ENCODE data around the gene KLF3. TPM values are rescaled to one million over a fixed set of nuclear protein-coding genes. Genes with fewer than 3 reads are reported as not detected.

Gene KLF3
- total RNA-seq, 1 experiment from 2014 or later, result 29.0 TPM

DNA sequence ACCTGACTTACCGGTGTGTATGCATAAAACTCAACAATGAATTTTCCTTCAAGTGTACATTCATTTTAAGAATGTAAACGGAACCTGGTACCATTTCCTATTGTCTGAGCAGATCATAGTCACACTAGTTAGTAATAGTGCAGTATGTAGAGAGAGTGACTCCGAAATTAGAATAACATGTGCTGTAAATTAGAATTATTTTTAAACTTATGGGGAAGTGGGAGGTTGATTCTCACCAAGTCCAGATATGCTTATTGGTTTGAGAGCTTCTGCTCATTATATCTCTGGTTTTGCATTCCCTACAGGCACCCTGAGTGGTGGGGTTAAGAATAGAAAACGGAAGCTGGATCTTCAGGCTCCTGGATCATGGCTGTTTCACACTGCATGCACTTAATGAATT is 39.6 kb downstream of the KLF3 start:
- Histone ChIP-seq H2BK120ac (ENCODE audit: low read depth, low read length, poor library complexity, severe bottlenecking) (no peak overlapping the region), H3K23ac (ENCODE audit: insufficient read length, low read depth, low read length) (no peak overlapping the region), H3K4ac (ENCODE audit: low read depth, low read length) (no peak overlapping the region), H3K27ac (ENCODE audit: insufficient read length, low read depth, low read length) (no peak overlapping the region), H3K79me1 (ENCODE audit: insufficient read depth, low read depth, low read length, poor library complexity, severe bottlenecking) (no peaks in the 10 kb centered on the region), H4K5ac (ENCODE audit: insufficient read length, low read depth, low read length) (no peak overlapping the region), H3K56ac (ENCODE audit: insufficient read length, low read depth, low read length) (no peak overlapping the region), H3K4me2 (ENCODE audit: insufficient read depth, insufficient read length, low read length) (no peak overlapping the region), H3K27me3 (ENCODE audit: insufficient read depth, low read length) (no peaks in the 10 kb centered on the region), H4K8ac (replicated peaks; ENCODE audit: insufficient read length, low read depth, low read length) (no peak overlapping the region), H3T11ph (ENCODE audit: low read length) (no peak overlapping the region), H3K9me3 (ENCODE audit: control insufficient read depth, low read depth, low read length) (no peaks in the 10 kb centered on the region), H3K79me2 (ENCODE audit: insufficient read depth, low read length) (no peaks in the 10 kb centered on the region), H3K9ac (ENCODE audit: extremely low read depth, insufficient read length, low read length) (no peak overlapping the region), H3K4me1 (ENCODE audit: insufficient read depth, low read length) (no peaks in the 10 kb centered on the region; the same call in 1 of the 2 replicates), H2BK20ac (ENCODE audit: low read depth, low read length, poor library complexity, severe bottlenecking) (no peak overlapping the region), H2BK15ac (ENCODE audit: low read depth, low read length) (no peak overlapping the region), H2BK12ac (ENCODE audit: insufficient read length, low read depth, low read length) (no peak overlapping the region), H2AFZ (ENCODE audit: low read length) (no peak overlapping the region), H3K23me2 (ENCODE audit: insufficient read length, low read depth, low read length, poor library complexity, severe bottlenecking) (no peaks in the 10 kb centered on the region), H2AK5ac (ENCODE audit: insufficient read length, low read length) (no peak overlapping the region), H3K18ac (ENCODE audit: insufficient read length, low read depth, low read length) (no peak overlapping the region), H4K20me1 (ENCODE audit: control insufficient read depth, insufficient read depth, insufficient read length) (no peaks in the 10 kb centered on the region), H3K14ac (ENCODE audit: insufficient read depth, low read length) (no peak overlapping the region), H4K91ac (ENCODE audit: insufficient read length, low read depth, low read length) (no peak overlapping the region), H2BK5ac (ENCODE audit: insufficient read length, low read length) (no peak overlapping the region)
- 0 out of 7 replicates have a peak, but pooled peaks cover 0 to under 1% (median 0%) of the 10 kb centered on the region in 3 experiments for H3K36me3 Mint-ChIP-seq (ENCODE audit: insufficient read depth in 1 of 3, low read depth in 3 of 3)
- H3K27me3 Mint-ChIP-seq (ENCODE audit: low read depth), result no peaks in the 10 kb centered on the region
- peaks cover 31 to 36% of the 10 kb centered on the region in 2 experiments for H3K4me1 Mint-ChIP-seq
- TF ChIP-seq, protein P1, sequence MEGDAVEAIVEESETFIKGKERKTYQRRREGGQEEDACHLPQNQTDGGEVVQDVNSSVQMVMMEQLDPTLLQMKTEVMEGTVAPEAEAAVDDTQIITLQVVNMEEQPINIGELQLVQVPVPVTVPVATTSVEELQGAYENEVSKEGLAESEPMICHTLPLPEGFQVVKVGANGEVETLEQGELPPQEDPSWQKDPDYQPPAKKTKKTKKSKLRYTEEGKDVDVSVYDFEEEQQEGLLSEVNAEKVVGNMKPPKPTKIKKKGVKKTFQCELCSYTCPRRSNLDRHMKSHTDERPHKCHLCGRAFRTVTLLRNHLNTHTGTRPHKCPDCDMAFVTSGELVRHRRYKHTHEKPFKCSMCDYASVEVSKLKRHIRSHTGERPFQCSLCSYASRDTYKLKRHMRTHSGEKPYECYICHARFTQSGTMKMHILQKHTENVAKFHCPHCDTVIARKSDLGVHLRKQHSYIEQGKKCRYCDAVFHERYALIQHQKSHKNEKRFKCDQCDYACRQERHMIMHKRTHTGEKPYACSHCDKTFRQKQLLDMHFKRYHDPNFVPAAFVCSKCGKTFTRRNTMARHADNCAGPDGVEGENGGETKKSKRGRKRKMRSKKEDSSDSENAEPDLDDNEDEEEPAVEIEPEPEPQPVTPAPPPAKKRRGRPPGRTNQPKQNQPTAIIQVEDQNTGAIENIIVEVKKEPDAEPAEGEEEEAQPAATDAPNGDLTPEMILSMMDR (conservative IDR thresholded peaks at IDR 0.05), result no peak
- no peak for DNase-seq
- H3K9me3 Mint-ChIP-seq, result no peaks in the 10 kb centered on the region
- no CpG with 5 or more reads among the region's 4 CpGs for WGBS (ENCODE audit: extremely low coverage, insufficient read length, low lambda C conversion rate)
- no peak overlapping the region for H3K4me3 Mint-ChIP-seq
- no peak overlapping the region for H3K27ac Mint-ChIP-seq
